ENCODE data around the gene SGK1. TPM values are rescaled to one million over a fixed set of nuclear protein-coding genes. Genes with fewer than 3 reads are reported as not detected.
"Not testable (repeated sequence)": the region's sequence is repeated elsewhere in the genome, so short reads cannot be mapped to it uniquely, and the experiment has no call there.

The SGK1 gene
- total RNA-seq, 3 donors from 2014 or later = 104 to 459 (median 193) TPM

DNA sequence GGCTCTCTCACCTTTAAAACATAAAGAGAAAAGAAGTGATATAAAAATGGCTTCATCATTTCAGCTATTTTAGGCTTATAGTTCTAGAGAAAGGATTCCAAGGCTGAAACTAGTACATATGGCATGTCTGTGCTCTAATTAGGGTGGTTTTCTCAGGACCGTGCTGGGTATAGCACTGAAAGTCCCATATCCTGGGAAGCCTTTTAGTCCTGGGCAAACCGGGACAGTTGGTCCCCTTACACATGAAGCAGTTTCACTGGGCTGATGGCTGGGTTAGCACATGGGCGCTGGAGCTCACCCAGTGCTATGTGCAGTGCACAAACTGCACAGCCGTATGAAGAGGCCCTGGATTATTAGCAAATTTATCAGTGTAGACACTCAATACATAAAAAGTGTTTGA, 110.5 kb downstream of the SGK1 start:
- no peak overlapping the region for H3K27ac ChIP-seq
- DNase-seq (ENCODE audit: low spot score in 2 of 2) = no peak
- H3K4me3 ChIP-seq = no peak overlapping the region
- H3K4me1 ChIP-seq = no peaks in the 10 kb centered on the region
- no peaks in the 10 kb centered on the region for H3K27me3 ChIP-seq
- intact Hi-C loops (cut with DNase I; ENCODE audit: low total_unique reads) = no loop called here
- TF ChIP-seq POLR2AphosphoS5 (IDR thresholded peaks at IDR 0.05) (no peak), POLR2A (IDR thresholded peaks at IDR 0.05) (no peak)
- TF ChIP-seq, protein P1, sequence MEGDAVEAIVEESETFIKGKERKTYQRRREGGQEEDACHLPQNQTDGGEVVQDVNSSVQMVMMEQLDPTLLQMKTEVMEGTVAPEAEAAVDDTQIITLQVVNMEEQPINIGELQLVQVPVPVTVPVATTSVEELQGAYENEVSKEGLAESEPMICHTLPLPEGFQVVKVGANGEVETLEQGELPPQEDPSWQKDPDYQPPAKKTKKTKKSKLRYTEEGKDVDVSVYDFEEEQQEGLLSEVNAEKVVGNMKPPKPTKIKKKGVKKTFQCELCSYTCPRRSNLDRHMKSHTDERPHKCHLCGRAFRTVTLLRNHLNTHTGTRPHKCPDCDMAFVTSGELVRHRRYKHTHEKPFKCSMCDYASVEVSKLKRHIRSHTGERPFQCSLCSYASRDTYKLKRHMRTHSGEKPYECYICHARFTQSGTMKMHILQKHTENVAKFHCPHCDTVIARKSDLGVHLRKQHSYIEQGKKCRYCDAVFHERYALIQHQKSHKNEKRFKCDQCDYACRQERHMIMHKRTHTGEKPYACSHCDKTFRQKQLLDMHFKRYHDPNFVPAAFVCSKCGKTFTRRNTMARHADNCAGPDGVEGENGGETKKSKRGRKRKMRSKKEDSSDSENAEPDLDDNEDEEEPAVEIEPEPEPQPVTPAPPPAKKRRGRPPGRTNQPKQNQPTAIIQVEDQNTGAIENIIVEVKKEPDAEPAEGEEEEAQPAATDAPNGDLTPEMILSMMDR (IDR thresholded peaks at IDR 0.05) = no peak
- no peaks in the 10 kb centered on the region for H3K9me3 ChIP-seq
- H3K36me3 ChIP-seq = no peaks in the 10 kb centered on the region

DNA sequence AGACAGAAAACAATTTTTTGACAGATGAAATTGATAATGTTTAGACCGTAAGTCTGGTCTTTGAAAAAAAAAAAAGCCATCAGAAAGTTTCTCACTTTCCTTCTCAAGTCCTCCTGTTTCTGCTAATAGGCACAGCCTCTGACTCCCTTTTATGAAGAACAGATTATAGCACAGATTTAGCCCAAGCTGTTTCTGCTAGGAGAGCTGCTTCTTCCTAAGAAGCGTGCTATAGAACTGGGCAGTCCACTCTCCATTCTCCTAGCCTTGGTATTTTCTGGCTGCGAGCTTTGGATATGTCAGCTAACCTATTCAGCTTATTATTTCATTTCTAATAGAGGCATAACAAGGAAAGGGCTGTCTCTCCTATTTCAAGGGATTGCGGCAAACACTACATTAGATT, 112.5 kb downstream of the SGK1 start:
- no peak for DNase-seq (ENCODE audit: low spot score in 2 of 2)
- Histone ChIP-seq H3K4me3 (no peak overlapping the region), H3K27ac (no peak overlapping the region), H3K27me3 (no peaks in the 10 kb centered on the region), H3K36me3 (no peaks in the 10 kb centered on the region), H3K9me3 (no peaks in the 10 kb centered on the region), H3K4me1 (no peaks in the 10 kb centered on the region)
- intact Hi-C loops (cut with DNase I; ENCODE audit: low total_unique reads) = no loop called here
- TF ChIP-seq POLR2AphosphoS5 (IDR thresholded peaks at IDR 0.05) (no peak), POLR2A (IDR thresholded peaks at IDR 0.05) (no peak)
- TF ChIP-seq, protein P1 (IDR thresholded peaks at IDR 0.05) = no peak

DNA sequence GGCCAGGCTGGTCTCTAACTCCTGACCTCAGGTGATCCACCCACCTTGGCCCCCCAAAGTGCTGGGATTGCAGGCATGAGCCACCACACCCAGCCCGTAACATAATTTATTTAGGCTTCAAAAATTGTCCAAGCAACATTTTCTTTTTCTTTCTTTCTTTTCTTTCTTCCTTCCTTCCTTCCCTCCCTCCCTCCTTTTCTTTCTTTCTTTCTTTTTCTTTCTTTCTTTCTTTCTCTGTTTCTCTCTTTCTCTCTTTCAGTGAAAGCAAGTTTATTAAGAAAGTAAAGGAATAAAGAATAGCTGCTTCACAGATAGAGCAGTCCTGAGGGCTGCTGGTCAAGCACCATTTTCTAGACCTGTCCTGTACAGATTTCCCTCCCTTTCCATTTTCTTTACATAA, 113.2 kb downstream of the SGK1 start:
- H3K9me3 ChIP-seq; H3K27me3 ChIP-seq; intact Hi-C loops (cut with DNase I; ENCODE audit: low total_unique reads); H3K27ac ChIP-seq; H3K4me1 ChIP-seq; H3K36me3 ChIP-seq; DNase-seq (ENCODE audit: low spot score in 2 of 2); H3K4me3 ChIP-seq: not testable (repeated sequence)

DNA sequence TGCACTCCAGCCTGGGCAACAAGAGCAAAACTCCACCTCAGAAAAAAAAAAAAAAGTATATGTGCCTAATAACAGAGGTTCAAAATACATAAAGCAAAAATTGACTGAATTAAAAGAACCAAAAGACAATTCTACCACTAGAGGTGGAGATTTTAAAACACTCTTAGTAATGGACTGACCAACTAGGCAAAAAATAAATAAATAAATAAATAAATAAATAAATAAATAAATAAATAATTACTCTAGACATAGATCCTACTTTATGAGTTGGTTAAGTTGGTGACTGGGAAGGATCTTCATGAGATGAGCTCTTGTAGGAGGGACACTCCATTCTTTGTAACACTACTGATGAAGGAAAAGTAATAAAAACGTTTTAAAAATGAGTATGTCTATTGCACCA, 113.9 kb downstream of the SGK1 start:
- intact Hi-C loops (cut with DNase I; ENCODE audit: low total_unique reads) = no loop called here
- H3K36me3 ChIP-seq = no peaks in the 10 kb centered on the region
- TF ChIP-seq, protein P1 (IDR thresholded peaks at IDR 0.05) = no peak
- TF ChIP-seq POLR2A (IDR thresholded peaks at IDR 0.05) = no peak
- no peak for TF ChIP-seq POLR2AphosphoS5 (IDR thresholded peaks at IDR 0.05)

DNA sequence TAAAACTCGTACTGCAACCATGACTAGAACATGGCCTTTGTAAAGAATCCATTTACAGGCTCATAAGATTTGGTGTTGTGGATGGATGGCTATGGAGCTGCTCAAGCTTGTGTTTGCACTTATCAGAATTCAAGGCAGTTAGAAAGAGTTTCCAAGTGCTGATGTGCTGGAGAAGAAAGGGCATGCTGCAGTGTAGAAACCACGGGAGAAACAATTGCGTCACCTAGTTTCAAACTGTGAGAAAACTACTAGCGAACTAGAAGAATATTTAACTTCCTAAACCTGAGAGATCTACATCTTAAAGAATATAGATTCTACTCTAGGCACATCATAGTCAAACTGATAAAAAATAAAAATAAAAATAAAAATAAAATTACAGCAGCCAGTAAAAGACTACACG, 116.2 kb downstream of the SGK1 start:
- intact Hi-C loops (cut with DNase I; ENCODE audit: low total_unique reads) = no loop called here

More for the DNA sequence above, 113.9 kb downstream of the SGK1 start:
- Histone ChIP-seq H3K27me3 (no peaks in the 10 kb centered on the region), H3K9me3 (no peaks in the 10 kb centered on the region), H3K4me3 (no peak overlapping the region), H3K27ac (no peak overlapping the region), H3K4me1 (no peaks in the 10 kb centered on the region)
- DNase-seq (ENCODE audit: low spot score in 2 of 2) = no peak

More for the DNA sequence above, 116.2 kb downstream of the SGK1 start:
- TF ChIP-seq POLR2A (IDR thresholded peaks at IDR 0.05) (no peak), POLR2AphosphoS5 (IDR thresholded peaks at IDR 0.05) (no peak)
- TF ChIP-seq, protein P1 (IDR thresholded peaks at IDR 0.05) = no peak
- Histone ChIP-seq H3K36me3 (no peaks in the 10 kb centered on the region), H3K4me1 (no peaks in the 10 kb centered on the region), H3K27me3 (no peaks in the 10 kb centered on the region), H3K27ac (no peak overlapping the region), H3K9me3 (no peaks in the 10 kb centered on the region), H3K4me3 (no peak overlapping the region)
- DNase-seq (ENCODE audit: low spot score in 2 of 2) = no peak

Measured in breast epithelium (tissue), 4 donors.